Measurements from ENCODE around the gene PLS1. TPM values are rescaled to one million over a fixed set of nuclear protein-coding genes. Genes with fewer than 3 reads are reported as not detected.
"Not testable (repeated sequence)": the region's sequence is repeated elsewhere in the genome, so short reads cannot be mapped to it uniquely, and the experiment has no call there.

PLS1 gene
- total RNA-seq, 1 experiment from 2014 or later = 27.2 TPM

DNA sequence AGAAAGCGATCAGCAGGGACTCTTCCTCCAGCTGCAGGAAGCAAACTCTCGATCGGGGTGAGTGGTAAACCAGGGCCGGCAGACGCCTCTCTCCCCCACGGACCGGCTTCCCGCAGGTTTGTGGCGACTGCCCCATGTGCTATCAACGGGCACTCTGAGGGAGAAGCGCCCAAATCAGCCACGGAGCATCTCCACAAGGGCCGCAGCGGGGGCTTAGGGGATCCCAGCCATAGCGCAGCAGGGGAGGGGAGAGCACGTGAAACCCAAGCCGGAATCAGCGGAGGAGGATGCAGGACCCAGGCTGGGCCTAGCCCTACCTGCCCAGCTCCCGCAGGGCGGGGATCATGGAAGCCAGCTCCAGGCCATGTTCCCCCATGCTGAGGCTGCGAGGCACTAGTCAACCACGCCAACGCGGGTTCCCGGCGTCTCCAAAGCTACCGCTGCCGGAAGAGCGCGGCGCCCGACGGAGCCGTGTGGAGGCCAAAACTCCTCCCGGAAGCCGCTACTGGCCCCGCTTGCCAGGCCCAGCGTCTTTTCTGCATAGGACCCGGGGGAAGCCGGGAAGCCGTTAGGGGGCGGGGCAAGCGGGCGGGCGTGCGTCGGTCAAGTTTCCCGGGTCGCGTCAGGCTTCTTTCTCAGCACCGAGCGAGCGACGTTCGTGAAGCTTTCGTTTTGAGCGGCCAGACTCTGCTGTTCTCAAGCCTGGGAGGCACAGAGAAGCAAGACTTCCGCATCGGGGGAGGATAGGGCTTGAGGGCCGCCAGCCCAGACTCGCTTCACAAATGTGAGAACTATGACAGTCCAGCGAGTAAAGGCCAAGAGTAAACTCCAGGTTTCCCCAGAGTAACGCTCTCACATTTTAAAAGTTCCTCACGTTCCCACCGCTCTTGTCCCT is 17.6 kb upstream of the PLS1 start, which contains the start of gene ATR:
Gene ATR (minus strand): TSS at position 405 of the 895 bp plus-strand sequence. CDS start 29 bp downstream, at position 376.
- H3K9me3 ChIP-seq (replicated peaks) = no peaks in the 10 kb centered on the region
- H3K36me3 ChIP-seq = no peaks in the 10 kb centered on the region
- peak within 1 kb of the TSS; percentile 86 for H3K4me3 ChIP-seq
- DNase-seq = peak; percentile 97
- H3K27me3 ChIP-seq = no peaks in the 10 kb centered on the region
- peak within 1 kb of the TSS; percentile 79 for H3K27ac ChIP-seq
- H3K4me1 ChIP-seq = peaks cover 15% of the 10 kb centered on the region

DNA sequence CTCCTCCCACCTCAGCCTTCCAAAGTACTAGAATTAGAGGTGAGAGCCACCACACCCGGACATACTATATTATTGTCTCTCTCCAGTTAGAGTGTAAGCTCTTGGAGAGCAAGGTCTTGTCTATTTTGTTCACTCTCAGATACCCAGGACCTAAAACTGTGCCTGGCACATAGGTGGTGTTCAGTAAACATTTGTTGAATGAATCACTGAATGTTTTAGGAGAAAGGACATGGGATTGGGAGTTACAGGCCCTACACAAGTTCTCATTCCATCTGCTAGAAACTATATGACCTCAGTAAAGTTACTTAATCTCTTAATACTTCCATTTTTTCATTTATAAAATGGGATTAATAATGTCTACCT is 16.2 kb upstream of the PLS1 start:
- DNase-seq = no peak
- Histone ChIP-seq H3K36me3 (no peaks in the 10 kb centered on the region), H3K4me1 (peaks cover 15% of the 10 kb centered on the region), H3K9me3 (replicated peaks) (no peaks in the 10 kb centered on the region), H3K4me3 (no peak overlapping the region), H3K27ac (no peak overlapping the region), H3K27me3 (no peaks in the 10 kb centered on the region)

DNA sequence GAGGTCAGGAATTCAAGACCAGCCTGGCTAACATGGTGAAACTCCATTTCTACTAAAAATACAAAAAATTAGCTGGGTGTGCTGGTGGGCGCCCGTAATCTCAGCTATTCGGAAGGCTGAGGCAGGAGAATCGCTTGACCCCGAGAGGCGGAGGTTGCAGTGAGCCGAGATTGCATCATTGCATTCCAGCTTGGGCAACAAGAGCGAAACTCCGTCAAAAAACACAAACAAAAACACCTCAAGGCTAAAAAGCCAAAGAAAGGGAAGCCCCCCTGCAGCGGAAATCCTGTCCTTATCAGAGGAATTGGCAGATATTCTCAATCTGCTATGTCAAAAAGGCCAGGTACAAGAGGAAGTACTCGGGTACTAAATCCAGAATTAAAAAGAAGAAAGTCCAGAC is 15.1 kb upstream of the PLS1 start:
- not testable (repeated sequence) for DNase-seq; H3K9me3 ChIP-seq (replicated peaks); H3K27me3 ChIP-seq; H3K4me3 ChIP-seq; H3K27ac ChIP-seq; H3K36me3 ChIP-seq
- peaks cover 15% of the 10 kb centered on the region for H3K4me1 ChIP-seq

DNA sequence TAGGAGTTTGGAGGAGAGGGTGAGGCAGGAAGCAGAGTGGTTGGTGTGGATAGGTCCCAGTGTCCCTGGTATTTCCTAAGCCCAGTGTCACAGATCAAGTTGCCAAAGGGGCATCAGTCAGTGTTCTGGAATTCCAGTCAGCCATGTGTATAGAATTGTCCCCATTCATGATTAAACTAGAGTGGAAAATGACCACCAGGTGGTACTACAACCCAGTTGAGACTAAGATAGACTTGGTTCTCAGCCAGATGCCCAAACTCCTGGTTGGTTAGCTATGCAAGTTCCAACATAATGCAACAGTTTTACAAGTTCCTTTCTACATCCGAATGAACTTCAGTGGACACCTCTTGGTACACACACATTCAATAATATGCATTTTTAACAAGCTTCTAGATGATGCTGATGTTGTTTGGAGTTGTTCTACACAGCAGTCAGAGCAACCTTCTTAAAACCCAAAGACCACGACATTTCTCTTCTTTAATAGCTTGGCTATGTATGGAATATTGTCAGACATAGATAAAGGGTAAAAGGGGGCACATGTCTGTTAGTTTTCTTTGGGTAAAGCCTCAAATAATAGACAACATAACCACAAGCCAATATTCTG is 9.3 kb upstream of the PLS1 start:
- DNase-seq = peak; percentile 62 to 88
- H3K36me3 ChIP-seq = no peaks in the 10 kb centered on the region

DNA sequence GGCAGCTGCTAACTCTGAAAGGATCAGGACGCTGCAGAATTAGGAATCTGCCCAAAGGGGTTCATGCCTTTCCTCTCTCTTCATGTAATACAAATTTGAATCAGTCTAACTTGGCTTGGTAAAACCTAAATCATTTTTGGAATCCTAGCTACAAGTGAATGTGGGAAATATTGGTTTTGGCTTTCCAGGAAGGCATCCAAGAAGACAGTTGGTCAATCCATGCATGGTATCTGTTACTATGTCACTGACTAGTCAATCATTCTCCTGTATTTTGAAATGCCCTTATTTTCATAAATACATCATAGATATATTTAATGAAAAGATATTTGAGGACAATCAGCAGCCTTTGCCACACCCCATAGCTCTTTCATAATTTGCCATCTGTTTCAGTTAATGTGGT is 7.5 kb upstream of the PLS1 start:
- Histone ChIP-seq H3K4me1 (peaks cover 7% of the 10 kb centered on the region; the same call in 1 of the 2 replicates), H3K9me3 (replicated peaks) (no peaks in the 10 kb centered on the region), H3K4me3 (no peak overlapping the region), H3K27ac (no peak overlapping the region), H3K36me3 (no peaks in the 10 kb centered on the region), H3K27me3 (no peaks in the 10 kb centered on the region)
- no peak for DNase-seq

More for the DNA sequence above, 9.3 kb upstream of the PLS1 start:
- H3K27ac ChIP-seq = no peak overlapping the region
- peaks cover 7% of the 10 kb centered on the region; the same call in 1 of the 2 replicates for H3K4me1 ChIP-seq
- no peaks in the 10 kb centered on the region for H3K9me3 ChIP-seq (replicated peaks)
- no peak overlapping the region for H3K4me3 ChIP-seq
- H3K27me3 ChIP-seq = no peaks in the 10 kb centered on the region

DNA sequence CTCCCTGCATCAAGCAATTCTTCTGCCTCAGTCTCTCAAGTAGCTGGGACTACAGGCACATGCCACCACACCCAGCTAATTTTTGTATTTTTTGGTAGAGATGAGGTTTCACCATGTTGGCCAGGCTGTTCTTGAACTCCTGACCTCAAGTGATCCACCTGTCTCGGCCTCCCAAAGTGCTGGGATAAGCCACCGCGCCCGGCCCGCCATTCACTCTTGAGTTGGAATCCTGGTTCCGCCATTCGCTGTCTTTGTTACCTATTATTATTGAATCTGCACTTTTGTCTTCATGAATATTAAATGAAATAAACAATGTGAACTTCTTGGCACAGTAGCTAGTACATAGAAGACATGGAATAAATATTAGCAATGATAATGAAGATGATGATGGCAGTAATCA is 3.9 kb upstream of the PLS1 start:
- not testable (repeated sequence) for H3K36me3 ChIP-seq; H3K27ac ChIP-seq; H3K9me3 ChIP-seq (replicated peaks); DNase-seq; H3K4me1 ChIP-seq; H3K4me3 ChIP-seq; H3K27me3 ChIP-seq

DNA sequence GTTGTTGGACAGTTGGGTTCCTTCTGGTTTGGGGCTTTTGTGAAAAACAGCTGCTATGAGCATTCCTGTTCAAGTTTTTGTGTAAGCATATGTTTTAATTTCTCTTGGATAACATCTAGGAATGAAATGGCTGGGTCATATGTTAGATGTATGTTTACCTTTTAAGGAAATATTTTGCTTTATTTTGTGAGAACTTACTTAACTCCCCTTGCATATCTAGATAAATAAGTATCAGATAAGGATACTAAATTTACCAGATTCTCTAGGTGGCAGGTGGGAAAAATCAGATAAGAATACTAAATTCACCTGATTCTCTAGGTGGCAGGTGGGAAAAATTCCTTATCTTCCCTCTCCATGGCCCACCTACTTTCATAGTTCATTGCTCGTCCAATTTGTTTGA is 1.1 kb upstream of the PLS1 start:
- Histone ChIP-seq H3K36me3 (no peaks in the 10 kb centered on the region), H3K9me3 (replicated peaks) (no peaks in the 10 kb centered on the region), H3K27ac (no peak overlapping the region; the same call in 1 of the 2 replicates), H3K4me1 (peaks cover 19% of the 10 kb centered on the region), H3K27me3 (no peaks in the 10 kb centered on the region), H3K4me3 (peak overlapping the region; percentile 80)
- no peak for DNase-seq

DNA sequence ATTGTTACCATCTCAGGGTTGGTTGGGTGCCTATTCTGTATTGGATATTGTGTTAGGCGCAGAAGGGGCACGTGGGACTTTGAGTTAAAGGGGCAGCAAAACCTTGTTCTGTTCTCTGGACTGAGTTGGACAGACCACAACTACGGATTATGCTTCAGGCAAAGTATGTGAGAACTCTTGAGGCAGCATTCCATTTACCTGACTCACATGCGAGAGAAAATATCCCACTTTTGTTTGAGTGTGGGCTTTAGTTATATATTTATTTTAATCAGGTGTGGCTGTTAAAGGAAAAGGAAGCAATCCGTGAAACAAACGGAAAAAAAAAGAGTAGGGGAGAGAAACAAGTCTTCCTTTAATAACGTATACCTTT is 627 bp upstream of the PLS1 start:
- H3K4me1 ChIP-seq = peaks cover 19% of the 10 kb centered on the region
- no peaks in the 10 kb centered on the region for H3K36me3 ChIP-seq
- peak; percentile 59 to 69 for DNase-seq
- no peaks in the 10 kb centered on the region for H3K9me3 ChIP-seq (replicated peaks)
- peak overlapping the region; percentile 80 for H3K4me3 ChIP-seq
- peak overlapping the region; percentile 65 for H3K27ac ChIP-seq
- H3K27me3 ChIP-seq = no peaks in the 10 kb centered on the region

DNA sequence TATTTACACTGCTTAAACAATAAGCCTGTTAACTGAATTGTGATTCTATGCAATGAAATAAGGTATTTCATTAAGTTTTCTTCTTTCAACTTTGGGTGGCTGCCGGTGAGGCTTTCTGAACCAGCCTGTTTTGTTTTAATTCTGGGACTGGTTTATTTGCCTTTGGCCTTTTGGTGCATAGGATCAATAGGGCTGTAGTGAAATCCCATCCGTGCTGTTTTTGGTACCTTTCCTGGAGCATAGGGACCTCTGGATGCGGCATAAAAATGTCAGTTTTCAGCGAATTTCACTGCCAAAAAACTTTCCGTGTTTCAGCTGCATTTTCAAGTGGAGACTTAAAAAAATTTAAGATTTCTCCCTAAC is 514 bp downstream of the PLS1 start:
- no peak overlapping the region; the same call in 1 of the 2 replicates for H3K27ac ChIP-seq
- H3K4me1 ChIP-seq = peaks cover 19% of the 10 kb centered on the region
- no peaks in the 10 kb centered on the region for H3K27me3 ChIP-seq
- H3K9me3 ChIP-seq (replicated peaks) = no peaks in the 10 kb centered on the region
- H3K4me3 ChIP-seq = peak overlapping the region; percentile 80
- no peaks in the 10 kb centered on the region for H3K36me3 ChIP-seq
- no peak for DNase-seq

DNA sequence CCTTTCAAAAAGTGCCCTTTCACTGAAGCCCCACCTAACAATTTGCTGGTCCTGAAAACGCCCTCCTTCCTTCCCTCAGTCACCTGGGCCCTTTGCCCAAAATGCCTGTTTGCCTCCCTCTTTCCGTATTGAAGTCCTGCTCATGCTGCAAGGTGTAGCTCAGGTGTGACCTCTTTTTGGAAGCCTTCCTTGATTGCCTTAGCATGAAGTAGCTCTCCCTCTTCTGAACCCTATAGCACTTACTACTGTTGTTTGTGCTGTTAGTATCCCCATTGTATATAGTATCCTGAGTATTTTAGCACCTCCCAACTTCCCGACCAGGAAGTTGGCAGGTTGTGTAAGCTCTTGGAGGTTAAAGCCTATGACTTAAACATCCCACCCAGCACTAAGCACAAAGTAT is 1.7 kb downstream of the PLS1 start:
- H3K27me3 ChIP-seq = no peaks in the 10 kb centered on the region
- H3K4me3 ChIP-seq = no peak overlapping the region; the same call in 1 of the 2 replicates
- no peaks in the 10 kb centered on the region for H3K36me3 ChIP-seq
- H3K9me3 ChIP-seq (replicated peaks) = no peaks in the 10 kb centered on the region
- no peak for DNase-seq
- H3K4me1 ChIP-seq = peaks cover 19% of the 10 kb centered on the region
- H3K27ac ChIP-seq = peak overlapping the region; percentile 29

DNA sequence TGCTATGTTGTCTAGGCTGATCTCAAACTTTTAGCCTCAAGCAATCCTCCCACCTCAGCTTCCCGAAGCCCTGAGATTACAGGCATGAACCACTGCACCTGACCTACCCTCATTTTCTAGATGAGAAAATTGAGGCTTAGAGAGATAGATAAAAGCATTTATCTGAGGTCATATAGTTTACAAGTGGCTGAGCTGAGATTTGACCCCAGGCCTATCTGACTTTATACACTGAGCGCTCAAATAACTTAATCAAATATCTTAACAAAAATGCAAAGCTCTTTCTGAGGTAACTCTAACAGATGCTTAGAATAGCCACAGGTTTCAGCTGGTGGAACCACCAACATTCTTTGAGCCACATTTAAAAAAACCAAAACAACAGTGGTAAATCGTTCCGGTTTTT is 5.5 kb downstream of the PLS1 start:
- no peak for DNase-seq
- Histone ChIP-seq H3K4me1 (peaks cover 13% of the 10 kb centered on the region), H3K27me3 (no peaks in the 10 kb centered on the region), H3K27ac (no peak overlapping the region), H3K4me3 (no peak overlapping the region), H3K9me3 (replicated peaks) (no peaks in the 10 kb centered on the region), H3K36me3 (no peaks in the 10 kb centered on the region)

DNA sequence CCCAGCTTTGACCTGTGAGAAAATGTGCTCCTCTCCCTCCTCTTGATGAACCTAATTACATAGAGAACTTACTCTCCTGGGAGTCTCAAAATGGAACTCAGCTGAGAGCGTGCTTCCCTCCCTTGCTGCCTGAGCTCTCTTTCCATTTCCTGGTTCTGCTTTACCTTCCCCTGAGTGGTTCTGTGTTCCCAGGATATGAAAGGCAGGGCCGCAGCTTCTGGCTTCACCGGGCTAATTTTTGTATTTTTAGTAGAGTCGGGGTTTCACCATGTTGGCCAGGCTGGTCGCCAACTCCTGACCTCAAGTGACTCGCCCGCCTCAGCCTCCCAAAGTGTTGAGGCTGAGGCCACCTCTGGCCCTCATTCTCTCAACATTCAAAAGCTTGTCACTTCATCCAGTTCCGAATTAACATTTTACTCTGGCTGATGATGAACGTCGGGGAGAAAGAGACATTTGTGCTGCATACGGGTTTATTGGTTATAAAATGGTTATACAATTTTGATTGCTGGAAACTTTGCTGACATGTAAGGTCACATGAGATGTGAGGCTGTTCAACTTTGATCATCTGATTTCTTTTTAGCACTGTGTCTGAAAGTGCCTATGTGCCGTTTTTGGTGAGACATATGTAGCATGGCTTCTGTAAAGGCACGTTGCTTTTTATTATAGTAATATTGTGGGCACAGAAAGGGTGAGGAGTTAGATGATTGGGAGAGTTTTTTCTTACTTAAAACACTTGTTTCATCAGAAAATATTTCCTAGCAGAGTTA is 6.6 kb downstream of the PLS1 start:
- H3K4me1 ChIP-seq = peaks cover 9% of the 10 kb centered on the region
- H3K9me3 ChIP-seq (replicated peaks) = no peaks in the 10 kb centered on the region
- no peaks in the 10 kb centered on the region for H3K27me3 ChIP-seq
- no peak overlapping the region for H3K27ac ChIP-seq
- no peak overlapping the region for H3K4me3 ChIP-seq
- DNase-seq = no peak
- no peaks in the 10 kb centered on the region for H3K36me3 ChIP-seq

DNA sequence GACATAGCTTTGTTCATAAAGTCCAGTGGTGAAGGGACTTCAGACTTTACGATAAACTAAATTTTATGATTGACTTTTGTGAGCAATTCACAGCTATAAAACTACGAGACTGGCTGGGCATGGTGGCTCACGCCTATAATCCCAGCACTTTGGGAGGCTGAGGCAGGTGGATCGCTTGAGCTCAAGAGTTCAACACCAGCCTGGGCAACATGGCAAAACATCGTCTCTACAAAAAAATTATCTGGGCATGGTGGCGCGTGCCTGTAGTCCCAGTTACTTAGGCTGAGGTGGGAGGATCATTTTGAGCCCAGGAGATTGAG is 7.2 kb downstream of the PLS1 start:
- H3K27me3 ChIP-seq; H3K4me3 ChIP-seq; DNase-seq; H3K4me1 ChIP-seq; H3K36me3 ChIP-seq; H3K27ac ChIP-seq; H3K9me3 ChIP-seq (replicated peaks): not testable (repeated sequence)

DNA sequence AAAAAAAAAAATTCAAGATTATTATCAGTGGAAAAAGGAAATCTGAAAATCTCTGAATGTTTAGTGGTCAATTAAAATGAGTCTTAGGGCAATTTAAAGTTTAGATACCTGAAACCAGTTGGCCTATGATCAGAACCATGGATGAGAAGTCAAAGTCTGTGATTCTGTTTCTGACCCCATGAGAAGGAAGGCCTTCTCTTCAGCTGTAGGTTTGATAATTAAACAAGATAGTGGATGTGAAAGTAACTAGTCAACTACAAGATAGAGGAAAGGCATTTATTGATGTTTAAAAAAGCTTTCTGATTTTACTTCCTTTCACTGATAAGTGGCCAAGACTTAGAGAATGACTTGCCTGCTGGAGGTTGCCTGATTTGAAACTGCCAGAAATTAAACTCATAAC is 8.7 kb downstream of the PLS1 start:
- Histone ChIP-seq H3K4me3 (no peak overlapping the region), H3K9me3 (replicated peaks) (no peaks in the 10 kb centered on the region), H3K27me3 (no peaks in the 10 kb centered on the region), H3K4me1 (no peaks in the 10 kb centered on the region), H3K27ac (no peak overlapping the region), H3K36me3 (no peaks in the 10 kb centered on the region)
- no peak for DNase-seq

DNA sequence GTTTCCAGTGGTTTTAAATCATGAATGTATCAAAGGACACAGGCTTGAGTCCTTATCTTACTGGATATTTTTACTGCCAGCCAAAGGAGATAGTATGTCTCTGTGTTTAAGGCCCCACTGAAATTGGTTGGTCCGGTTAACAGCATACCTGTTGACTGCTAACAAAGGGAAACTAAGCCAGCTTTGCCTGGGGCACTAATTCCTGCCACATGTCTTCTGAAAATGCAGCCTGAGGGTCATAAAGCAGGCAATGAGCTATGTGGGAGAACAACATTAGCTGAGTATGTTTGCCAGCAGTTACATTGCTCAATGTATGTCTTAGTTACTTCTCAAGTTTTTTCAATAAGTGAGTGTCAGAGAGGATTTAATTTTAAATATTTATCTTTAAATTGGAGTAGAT is 12.4 kb downstream of the PLS1 start:
- Histone ChIP-seq H3K27ac (no peak overlapping the region), H3K4me3 (no peak overlapping the region), H3K36me3 (no peaks in the 10 kb centered on the region), H3K9me3 (replicated peaks) (no peaks in the 10 kb centered on the region), H3K4me1 (no peaks in the 10 kb centered on the region), H3K27me3 (no peaks in the 10 kb centered on the region)
- DNase-seq = no peak
